Spinal cord (tissue), 10 donors: ENCODE data around the gene ARHGAP32. TPM values are rescaled to one million over a fixed set of nuclear protein-coding genes. Genes with fewer than 3 reads are reported as not detected.

Experiments used
- DNase-seq, 6 donors: peaks; one replicate each; pipeline versions ENCODE4 v3.0.0 to v3.0.0-alpha.2; 2013 to 2015; ENCODE audit warnings: low spot score in 6 of 6, low read depth in 4 of 6
- H3K27ac ChIP-seq: one replicate; pipeline ENCODE4 v1.5.1; 2013; ENCODE audit warnings: low read depth, low read length, control low read depth
- H3K27me3 ChIP-seq: one replicate; pipeline ENCODE4 v1.6.1; 2013; ENCODE audit warnings: low read length; ENCODE audit not compliant: control insufficient read depth, insufficient read depth
- H3K36me3 ChIP-seq: one replicate; pipeline ENCODE4 v1.6.1; 2013; ENCODE audit warnings: low read length; ENCODE audit not compliant: control insufficient read depth, insufficient read depth
- H3K4me1 ChIP-seq: one replicate; pipeline ENCODE4 v1.6.1; 2013; ENCODE audit warnings: low read length; ENCODE audit not compliant: control insufficient read depth, insufficient read depth
- H3K4me3 ChIP-seq: one replicate; pipeline ENCODE4 v1.5.1; 2013; ENCODE audit warnings: low read depth, low read length, control low read depth
- H3K9me3 ChIP-seq: one replicate; pipeline ENCODE4 v1.6.1; 2013; ENCODE audit warnings: low read length; ENCODE audit not compliant: control insufficient read depth, insufficient read depth
- WGBS: methylation state at CpG from one replicate; pipeline ENCODE4 v1.1.5; 2013; ENCODE audit warnings: missing lambda C conversion rate; ENCODE audit not compliant: insufficient coverage; 5-methylcytosine and 5-hydroxymethylcytosine counted together
- polyA plus RNA-seq, 2 donors: library from polyadenylated mRNA; unstranded; fragments of 120-200 nt; gene quantifications; one replicate each; pipeline ENCODE4 v1.2.1, GENCODE V29; 2013; ENCODE audit not compliant: insufficient read length in 2 of 2
- total RNA-seq, 2 donors: library from RNA; depleted of rRNA in 1 of 2; stranded (reverse); fragments of 120-200 nt in 1 of 2; fragments of >200 nt in 1 of 2; gene quantifications; one replicate each; pipeline versions ENCODE4 v1.2.3 to v1.2.4, GENCODE V29; 2013 to 2014
- donor health status: healthy.

The ARHGAP32 gene
- total and polyA plus RNA-seq, 4 donors = 29.0 to 60.2 (median 35.2) TPM

- Histone ChIP-seq H3K36me3 (no peaks in the 10 kb centered on the region), H3K9me3 (peaks cover 5% of the 10 kb centered on the region), H3K4me3 (no peak overlapping the region), H3K4me1 (no peaks in the 10 kb centered on the region), H3K27ac (no peak overlapping the region), H3K27me3 (no peaks in the 10 kb centered on the region)
- WGBS = 42% methylated on average over 1 of the region's 3 CpGs
- no peak for DNase-seq
These were observed 32.4 kb upstream of the ARHGAP32 start for GRCh38 chr11:129224538-129224937.

GRCh38 chr11:129223701-129224149, 31.6 kb upstream of the ARHGAP32 start:
- Histone ChIP-seq H3K27me3 (no peaks in the 10 kb centered on the region), H3K27ac (no peak overlapping the region), H3K4me3 (no peak overlapping the region), H3K9me3 (peaks cover 5% of the 10 kb centered on the region), H3K4me1 (no peaks in the 10 kb centered on the region), H3K36me3 (no peaks in the 10 kb centered on the region)
- 67% methylated on average over 1 of the region's 2 CpGs for WGBS
- DNase-seq = no peak

- no peaks in the 10 kb centered on the region for H3K36me3 ChIP-seq
- DNase-seq = peak in 1 of 6 donors; percentile 63
- no peak overlapping the region for H3K27ac ChIP-seq
- H3K27me3 ChIP-seq = no peaks in the 10 kb centered on the region
- WGBS = no CpG with 5 or more reads among the region's 1 CpG
- no peak overlapping the region for H3K4me3 ChIP-seq
- H3K4me1 ChIP-seq = no peaks in the 10 kb centered on the region
- peaks cover 5% of the 10 kb centered on the region for H3K9me3 ChIP-seq
These were observed 31.1 kb upstream of the ARHGAP32 start for GRCh38 chr11:129223260-129223659.

- WGBS = no CpG with 5 or more reads among the region's 3 CpGs
- Histone ChIP-seq H3K4me1 (no peaks in the 10 kb centered on the region), H3K9me3 (peaks cover 5% of the 10 kb centered on the region), H3K4me3 (no peak overlapping the region), H3K27ac (no peak overlapping the region), H3K36me3 (no peaks in the 10 kb centered on the region), H3K27me3 (no peaks in the 10 kb centered on the region)
- no peak for DNase-seq
These were observed 30.0 kb upstream of the ARHGAP32 start for GRCh38 chr11:129222158-129222557.

- Histone ChIP-seq H3K27me3 (no peaks in the 10 kb centered on the region), H3K4me3 (no peak overlapping the region), H3K9me3 (no peaks in the 10 kb centered on the region), H3K27ac (no peak overlapping the region), H3K36me3 (no peaks in the 10 kb centered on the region), H3K4me1 (no peaks in the 10 kb centered on the region)
- WGBS = 80% methylated on average over 6 of the region's 8 CpGs
- DNase-seq = no peak
These were observed 23.6 kb upstream of the ARHGAP32 start for GRCh38 chr11:129215506-129216245.

GRCh38 chr11:129214710-129215295, 22.7 kb upstream of the ARHGAP32 start:
- H3K9me3 ChIP-seq = no peaks in the 10 kb centered on the region
- H3K27me3 ChIP-seq = no peaks in the 10 kb centered on the region
- WGBS = 75% methylated on average over 4 of the region's 6 CpGs
- no peak overlapping the region for H3K4me3 ChIP-seq
- no peaks in the 10 kb centered on the region for H3K4me1 ChIP-seq
- H3K27ac ChIP-seq = no peak overlapping the region
- H3K36me3 ChIP-seq = no peaks in the 10 kb centered on the region
- DNase-seq = no peak

GRCh38 chr11:129213261-129213660, 21.1 kb upstream of the ARHGAP32 start:
- Histone ChIP-seq H3K9me3 (no peaks in the 10 kb centered on the region), H3K36me3 (no peaks in the 10 kb centered on the region), H3K27me3 (no peaks in the 10 kb centered on the region), H3K4me3 (no peak overlapping the region), H3K4me1 (no peaks in the 10 kb centered on the region), H3K27ac (no peak overlapping the region)
- DNase-seq = no peak
- WGBS = no CpG with 5 or more reads among the region's 3 CpGs

GRCh38 chr11:129211397-129211796, 19.3 kb upstream of the ARHGAP32 start:
- no peaks in the 10 kb centered on the region for H3K9me3 ChIP-seq
- H3K27me3 ChIP-seq = no peaks in the 10 kb centered on the region
- H3K36me3 ChIP-seq = no peaks in the 10 kb centered on the region
- WGBS = no CpG with 5 or more reads among the region's 2 CpGs
- H3K4me3 ChIP-seq = no peak overlapping the region
- no peak overlapping the region for H3K27ac ChIP-seq
- DNase-seq = no peak
- H3K4me1 ChIP-seq = no peaks in the 10 kb centered on the region

- 69% methylated on average over 4 of the region's 5 CpGs for WGBS
- no peaks in the 10 kb centered on the region for H3K27me3 ChIP-seq
- H3K4me1 ChIP-seq = no peaks in the 10 kb centered on the region
- no peak overlapping the region for H3K4me3 ChIP-seq
- no peaks in the 10 kb centered on the region for H3K9me3 ChIP-seq
- no peaks in the 10 kb centered on the region for H3K36me3 ChIP-seq
- no peak overlapping the region for H3K27ac ChIP-seq
- no peak for DNase-seq
These were observed 18.7 kb upstream of the ARHGAP32 start for GRCh38 chr11:129210831-129211181.
